Astrocyte (in vitro differentiated cells and primary cell): ENCODE results near the gene KRTAP5-6.

ENCODE experiments used
- EZH2 ChIP-seq: IDR thresholded peaks from 2 replicates; pipeline ENCODE4 v1.6.1; 2012; ENCODE audit warnings: mild to moderate bottlenecking, low read length, inconsistent platforms; ENCODE audit not compliant: insufficient read depth
- TF ChIP-seq, protein P1 (sequence below): IDR thresholded peaks from 2 replicates; pipeline ENCODE4 v1.5.1; 2011; ENCODE audit warnings: low read depth, mild to moderate bottlenecking, inconsistent platforms, low read length, moderate library complexity; ENCODE audit not compliant: insufficient read depth

- TF ChIP-seq, protein P1, sequence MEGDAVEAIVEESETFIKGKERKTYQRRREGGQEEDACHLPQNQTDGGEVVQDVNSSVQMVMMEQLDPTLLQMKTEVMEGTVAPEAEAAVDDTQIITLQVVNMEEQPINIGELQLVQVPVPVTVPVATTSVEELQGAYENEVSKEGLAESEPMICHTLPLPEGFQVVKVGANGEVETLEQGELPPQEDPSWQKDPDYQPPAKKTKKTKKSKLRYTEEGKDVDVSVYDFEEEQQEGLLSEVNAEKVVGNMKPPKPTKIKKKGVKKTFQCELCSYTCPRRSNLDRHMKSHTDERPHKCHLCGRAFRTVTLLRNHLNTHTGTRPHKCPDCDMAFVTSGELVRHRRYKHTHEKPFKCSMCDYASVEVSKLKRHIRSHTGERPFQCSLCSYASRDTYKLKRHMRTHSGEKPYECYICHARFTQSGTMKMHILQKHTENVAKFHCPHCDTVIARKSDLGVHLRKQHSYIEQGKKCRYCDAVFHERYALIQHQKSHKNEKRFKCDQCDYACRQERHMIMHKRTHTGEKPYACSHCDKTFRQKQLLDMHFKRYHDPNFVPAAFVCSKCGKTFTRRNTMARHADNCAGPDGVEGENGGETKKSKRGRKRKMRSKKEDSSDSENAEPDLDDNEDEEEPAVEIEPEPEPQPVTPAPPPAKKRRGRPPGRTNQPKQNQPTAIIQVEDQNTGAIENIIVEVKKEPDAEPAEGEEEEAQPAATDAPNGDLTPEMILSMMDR, result no peak
- no peak for TF ChIP-seq EZH2
Measured at GRCh38 chr11:1732418-1733008, 35.5 kb downstream of the KRTAP5-6 start.
